Measurements from ENCODE around the gene MEGF9. TPM values are rescaled to one million over a fixed set of nuclear protein-coding genes. Genes with fewer than 3 reads are reported as not detected.

MEGF9 gene
- total RNA-seq, 1 donor from 2014 or later: 4.7 TPM

- Histone ChIP-seq H3K27me3 (ENCODE audit: control insufficient read depth, insufficient read depth, low read length) (no peaks in the 10 kb centered on the region), H3K36me3 (ENCODE audit: control insufficient read depth, insufficient read depth, low read length) (no peaks in the 10 kb centered on the region), H3K4me3 (ENCODE audit: low read depth, low read length) (no peak overlapping the region)
- DNase-seq (ENCODE audit: low read depth): peak; percentile 49
- FAIRE-seq: no peak
- peak; percentile 66 for TF ChIP-seq CTCF (IDR thresholded peaks at IDR 0.05; ENCODE audit: insufficient read depth, low read length, severe bottlenecking)
These were observed 28.7 kb upstream of the MEGF9 start for GRCh38 chr9:120742951-120743416.

- H3K4me3 ChIP-seq (ENCODE audit: low read depth, low read length): no peak overlapping the region
- no peaks in the 10 kb centered on the region for H3K27me3 ChIP-seq (ENCODE audit: control insufficient read depth, insufficient read depth, low read length)
- no peak for TF ChIP-seq CTCF (IDR thresholded peaks at IDR 0.05; ENCODE audit: insufficient read depth, low read length, severe bottlenecking)
- no peaks in the 10 kb centered on the region for H3K36me3 ChIP-seq (ENCODE audit: control insufficient read depth, insufficient read depth, low read length)
- FAIRE-seq (no peak), DNase-seq (ENCODE audit: low read depth) (peak; percentile 66)
These were observed 27.4 kb upstream of the MEGF9 start for GRCh38 chr9:120741701-120742100.

- H3K36me3 ChIP-seq (ENCODE audit: control insufficient read depth, insufficient read depth, low read length): no peaks in the 10 kb centered on the region
- DNase-seq (ENCODE audit: low read depth): no peak
- FAIRE-seq: no peak
- no peak overlapping the region for H3K4me3 ChIP-seq (ENCODE audit: low read depth, low read length)
- TF ChIP-seq CTCF (IDR thresholded peaks at IDR 0.05; ENCODE audit: insufficient read depth, low read length, severe bottlenecking): no peak
- H3K27me3 ChIP-seq (ENCODE audit: control insufficient read depth, insufficient read depth, low read length): no peaks in the 10 kb centered on the region
These were observed 26.9 kb upstream of the MEGF9 start for GRCh38 chr9:120741191-120741590.

- H3K4me3 ChIP-seq (ENCODE audit: low read depth, low read length): no peak overlapping the region
- H3K27me3 ChIP-seq (ENCODE audit: control insufficient read depth, insufficient read depth, low read length): no peaks in the 10 kb centered on the region
- no peak for FAIRE-seq
- no peaks in the 10 kb centered on the region for H3K36me3 ChIP-seq (ENCODE audit: control insufficient read depth, insufficient read depth, low read length)
- no peak for DNase-seq (ENCODE audit: low read depth)
- TF ChIP-seq CTCF (IDR thresholded peaks at IDR 0.05; ENCODE audit: insufficient read depth, low read length, severe bottlenecking): no peak
These were observed 25.9 kb upstream of the MEGF9 start for GRCh38 chr9:120740132-120740531.

- DNase-seq (ENCODE audit: low read depth): no peak
- Histone ChIP-seq H3K36me3 (ENCODE audit: control insufficient read depth, insufficient read depth, low read length) (no peaks in the 10 kb centered on the region), H3K4me3 (ENCODE audit: low read depth, low read length) (no peak overlapping the region), H3K27me3 (ENCODE audit: control insufficient read depth, insufficient read depth, low read length) (no peaks in the 10 kb centered on the region)
- FAIRE-seq: no peak
- TF ChIP-seq CTCF (IDR thresholded peaks at IDR 0.05; ENCODE audit: insufficient read depth, low read length, severe bottlenecking): no peak
These were observed 23.3 kb upstream of the MEGF9 start for GRCh38 chr9:120737416-120738165.

- no peak overlapping the region for H3K4me3 ChIP-seq (ENCODE audit: low read depth, low read length)
- TF ChIP-seq CTCF (IDR thresholded peaks at IDR 0.05; ENCODE audit: insufficient read depth, low read length, severe bottlenecking): no peak
- DNase-seq (ENCODE audit: low read depth) (no peak), FAIRE-seq (no peak)
- no peaks in the 10 kb centered on the region for H3K36me3 ChIP-seq (ENCODE audit: control insufficient read depth, insufficient read depth, low read length)
- H3K27me3 ChIP-seq (ENCODE audit: control insufficient read depth, insufficient read depth, low read length): no peaks in the 10 kb centered on the region
These were observed 22.6 kb upstream of the MEGF9 start for GRCh38 chr9:120736881-120737280.

Data from bronchial epithelial cell (primary cell).